HEK293T (cell line): Measurements from ENCODE around the gene FTO.

ENCODE experiments used
- BHLHE40 ChIP-seq: fragments of 450-650 bp; IDR thresholded peaks from 2 replicates; pipeline ENCODE4 v1.6.1; 2016; ENCODE audit warnings: mild to moderate bottlenecking, moderate library complexity, borderline replicate concordance
- CTBP1 ChIP-seq: fragments of 450-650 bp; IDR thresholded peaks from 2 replicates; pipeline ENCODE4 v1.6.1; 2016; ENCODE audit warnings: borderline replicate concordance
- ELF4 ChIP-seq: fragments of 450-650 bp; IDR thresholded peaks from 2 replicates; pipeline ENCODE4 v1.6.1; 2017; ENCODE audit warnings: antibody characterized with exemption
- FOXA1 ChIP-seq: fragments of 450-650 bp; IDR thresholded peaks from 2 replicates; pipeline ENCODE4 v1.6.1; 2016; ENCODE audit warnings: mild to moderate bottlenecking
- FOXK2 ChIP-seq: fragments of 450-650 bp; IDR thresholded peaks from 2 replicates; pipeline ENCODE4 v1.6.1; 2016; ENCODE audit warnings: mild to moderate bottlenecking
- FOXM1 ChIP-seq: fragments of 450-650 bp; IDR thresholded peaks from 2 replicates; pipeline ENCODE4 v1.6.1; 2017; ENCODE audit warnings: mild to moderate bottlenecking, borderline replicate concordance
- HDGF ChIP-seq: fragments of 450-650 bp; IDR thresholded peaks from 2 replicates; pipeline ENCODE4 v1.6.1; 2017; ENCODE audit warnings: antibody characterized with exemption, borderline replicate concordance
- SP1 ChIP-seq: fragments of 450-650 bp; IDR thresholded peaks from 2 replicates; pipeline ENCODE4 v1.6.1; 2017
- SUZ12 ChIP-seq: fragments of 450-650 bp; IDR thresholded peaks from 2 replicates; pipeline ENCODE4 v1.6.1; 2016; ENCODE audit warnings: mild to moderate bottlenecking
- TARDBP ChIP-seq: fragments of 450-650 bp; IDR thresholded peaks from 2 replicates; pipeline ENCODE4 v1.6.1; 2016
- TF ChIP-seq, protein P1 (sequence below): fragments of 450-650 bp; IDR thresholded peaks from 2 replicates; pipeline ENCODE4 v1.6.1; 2016

GRCh38 chr16:54201200-54201599 lies 497.2 kb downstream of the FTO start:
- TF ChIP-seq ELF4 (no peak), FOXM1 (no peak), BHLHE40 (no peak), SP1 (no peak), SUZ12 (no peak), FOXK2 (no peak), FOXA1 (no peak), CTBP1 (no peak), HDGF (no peak), TARDBP (no peak)
- TF ChIP-seq, protein P1, sequence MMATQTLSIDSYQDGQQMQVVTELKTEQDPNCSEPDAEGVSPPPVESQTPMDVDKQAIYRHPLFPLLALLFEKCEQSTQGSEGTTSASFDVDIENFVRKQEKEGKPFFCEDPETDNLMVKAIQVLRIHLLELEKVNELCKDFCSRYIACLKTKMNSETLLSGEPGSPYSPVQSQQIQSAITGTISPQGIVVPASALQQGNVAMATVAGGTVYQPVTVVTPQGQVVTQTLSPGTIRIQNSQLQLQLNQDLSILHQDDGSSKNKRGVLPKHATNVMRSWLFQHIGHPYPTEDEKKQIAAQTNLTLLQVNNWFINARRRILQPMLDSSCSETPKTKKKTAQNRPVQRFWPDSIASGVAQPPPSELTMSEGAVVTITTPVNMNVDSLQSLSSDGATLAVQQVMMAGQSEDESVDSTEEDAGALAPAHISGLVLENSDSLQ = peak; percentile 90
